HL-60 (cell line): ENCODE results near the gene MOB1B.

Experiments
- DNase-seq, 2 experiments: peaks; one replicate each; pipeline ENCODE4 v3.0.0-alpha.2; 2010 to 2020; ENCODE audit warnings: low read depth in 1 of 2, low spot score in 1 of 2
- H3K27ac ChIP-seq: fragments of 250-450 bp; sonication (Bioruptor Pico); replicated peaks from 2 replicates; pipeline ENCODE4 v1.5.1; 2020; ENCODE audit warnings: mild to moderate bottlenecking, moderate library complexity
- H3K27me3 ChIP-seq: fragments of 250-450 bp; sonication (Bioruptor Pico); 2 replicates; pipeline ENCODE4 v1.5.1; 2021; ENCODE audit warnings: mild to moderate bottlenecking, moderate library complexity; ENCODE audit not compliant: insufficient read depth, poor library complexity, severe bottlenecking
- H3K4me3 ChIP-seq: replicated peaks from 2 replicates; pipeline ENCODE4 v1.5.1; 2011; ENCODE audit warnings: mild to moderate bottlenecking, control low read depth, low read length; ENCODE audit not compliant: insufficient read depth
- CTCF ChIP-seq: IDR thresholded peaks from one replicate; pipeline ENCODE4 v1.5.1; 2011; ENCODE audit warnings: low read length, control low read depth, inconsistent platforms; ENCODE audit not compliant: insufficient read depth
- GABPA ChIP-seq: IDR thresholded peaks from 2 replicates; pipeline ENCODE4 v1.6.1; 2012; ENCODE audit warnings: low read depth
- POLR2AphosphoS5 ChIP-seq: IDR thresholded peaks from 2 replicates; pipeline ENCODE4 v1.6.1; 2012; ENCODE audit warnings: low read depth
- REST ChIP-seq: IDR thresholded peaks from 2 replicates; pipeline ENCODE4 v1.6.1; 2012; ENCODE audit warnings: low read depth; ENCODE audit not compliant: insufficient replicate concordance
- SPI1 ChIP-seq: IDR thresholded peaks from 2 replicates; pipeline ENCODE4 v1.6.1; 2012; ENCODE audit warnings: low read depth, mild to moderate bottlenecking, borderline replicate concordance

The MOB1B gene

GRCh38 chr4:70925899-70926635, 23.9 kb downstream of the MOB1B start:
- no peaks in the 10 kb centered on the region for H3K27me3 ChIP-seq
- no peak for TF ChIP-seq SPI1
- H3K4me3 ChIP-seq: no peak overlapping the region
- DNase-seq: no peak
- no peak overlapping the region for H3K27ac ChIP-seq

- peak in 1 of 2 experiments; percentile 35 for DNase-seq
- H3K4me3 ChIP-seq: no peak overlapping the region
- no peak for TF ChIP-seq GABPA
- TF ChIP-seq REST: no peak
- TF ChIP-seq SPI1: peak; percentile 47; the same call in 1 of the 2 replicates
Observed at GRCh38 chr4:70927502-70928137, 25.5 kb downstream of the MOB1B start.

GRCh38 chr4:70930530-70931256, 28.5 kb downstream of the MOB1B start:
- Histone ChIP-seq H3K27me3 (no peaks in the 10 kb centered on the region), H3K27ac (no peak overlapping the region), H3K4me3 (no peak overlapping the region)
- TF ChIP-seq POLR2AphosphoS5 (no peak), SPI1 (peak; percentile 85)
- DNase-seq: no peak

More at GRCh38 chr4:70927502-70928137, 25.5 kb downstream of the MOB1B start:
- H3K27me3 ChIP-seq: no peaks in the 10 kb centered on the region
- H3K27ac ChIP-seq: no peak overlapping the region

- Histone ChIP-seq H3K4me3 (no peak overlapping the region), H3K27me3 (no peaks in the 10 kb centered on the region), H3K27ac (no peak overlapping the region)
- no peak for DNase-seq
- TF ChIP-seq CTCF (no peak), POLR2AphosphoS5 (no peak), GABPA (no peak)
Observed at GRCh38 chr4:70931347-70931746, 29.2 kb downstream of the MOB1B start.

GRCh38 chr4:70932984-70933383, 30.8 kb downstream of the MOB1B start:
- Histone ChIP-seq H3K4me3 (no peak overlapping the region), H3K27me3 (no peaks in the 10 kb centered on the region), H3K27ac (no peak overlapping the region)
- DNase-seq: no peak
- no peak for TF ChIP-seq SPI1
- TF ChIP-seq REST: no peak
- TF ChIP-seq POLR2AphosphoS5: no peak
- no peak for TF ChIP-seq GABPA
- TF ChIP-seq CTCF: no peak
